HG03521 (cell line): ENCODE measurements around the gene SOX11.

Source experiments
- ATAC-seq: cut with Tn5 transposase; IDR thresholded peaks from one replicate; pipeline ENCODE4 v1.9.1; 2021; ENCODE audit warnings: mild to moderate bottlenecking, moderate library complexity; ENCODE audit not compliant: unreplicated experiment

The SOX11 gene

DNA sequence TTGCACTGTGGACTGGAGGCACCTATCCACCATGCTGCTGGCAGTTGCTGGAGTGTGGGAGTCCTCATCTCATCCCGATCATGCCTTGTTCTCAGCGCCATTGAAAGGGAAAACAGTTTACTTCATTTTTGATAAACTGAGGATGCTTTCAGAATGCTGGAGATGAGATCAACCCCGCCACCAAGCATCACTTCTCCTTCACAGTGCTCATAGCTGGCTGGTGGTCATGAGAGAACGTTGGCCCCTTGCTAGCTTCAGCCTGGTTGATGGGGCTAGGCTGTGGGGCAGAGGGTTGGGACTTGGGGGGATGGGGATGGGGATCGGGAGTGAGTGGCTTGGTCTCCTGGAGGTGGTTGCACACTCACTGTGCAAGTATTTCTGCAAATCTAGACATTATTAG lies 30.1 kb downstream of the SOX11 start:
- ATAC-seq, result no peak

DNA sequence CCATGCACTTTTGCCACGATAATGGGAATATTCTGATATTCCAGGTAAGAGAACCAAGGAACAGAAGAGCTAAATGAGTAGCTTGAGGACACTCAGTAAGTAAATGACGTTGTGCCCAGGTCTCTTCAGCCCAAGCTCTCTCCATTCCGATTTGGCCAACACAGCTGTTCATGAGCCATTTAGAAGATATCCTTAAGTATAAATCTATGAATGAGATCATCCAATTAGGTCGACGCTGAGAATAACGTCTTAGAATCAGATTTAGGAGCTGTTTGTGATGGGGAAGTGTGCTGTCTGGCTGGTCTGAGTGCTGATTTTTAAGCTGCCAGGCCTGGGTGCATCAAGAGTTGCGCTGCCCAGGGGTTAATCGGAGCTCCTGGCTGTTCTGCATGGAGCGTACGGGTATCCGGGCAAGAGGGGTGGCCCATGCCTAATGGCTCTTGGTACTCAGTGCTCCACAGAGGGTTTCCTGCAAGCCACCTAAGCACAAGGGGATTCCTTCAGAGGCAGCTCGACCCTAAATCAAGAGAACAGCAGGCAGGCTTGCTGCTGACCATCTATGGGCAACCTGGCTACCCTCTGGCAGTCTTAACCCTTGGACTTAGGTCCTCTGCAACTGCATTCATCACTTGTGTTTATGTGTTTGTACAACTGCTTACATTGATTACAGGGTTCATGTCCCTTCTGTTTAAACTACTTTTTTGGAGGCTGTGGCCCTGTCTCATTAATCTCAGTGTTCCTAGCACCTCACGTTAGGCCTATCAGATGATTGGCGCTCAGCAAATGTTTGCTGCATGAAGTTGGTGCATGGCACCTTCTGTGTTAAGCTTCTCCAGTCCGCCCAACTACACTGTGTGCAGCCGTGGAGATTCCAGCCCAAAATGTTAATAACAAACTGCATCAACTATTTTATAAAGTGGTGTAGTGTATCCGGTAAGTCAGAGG lies 31.9 kb downstream of the SOX11 start:
- no peak for ATAC-seq

DNA sequence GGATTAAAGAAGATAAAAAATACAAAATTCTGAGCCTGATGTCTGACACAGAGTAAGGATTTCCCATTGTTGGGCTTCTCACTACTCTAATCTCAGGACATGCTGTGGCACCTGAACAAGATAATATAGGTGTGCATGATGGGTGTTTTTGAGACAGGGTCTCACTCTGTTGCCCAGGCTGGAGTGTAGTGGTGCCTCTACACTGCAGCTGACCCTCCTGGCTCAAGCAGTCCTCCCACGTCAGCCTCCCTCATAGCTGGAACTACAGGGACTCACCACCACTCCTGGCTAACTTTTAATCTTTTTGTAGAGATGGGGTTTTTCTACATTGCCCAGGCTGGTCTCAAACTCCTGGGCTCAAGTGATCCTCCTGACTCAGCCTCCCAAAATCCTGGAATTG lies 32.9 kb downstream of the SOX11 start:
- no peak for ATAC-seq

DNA sequence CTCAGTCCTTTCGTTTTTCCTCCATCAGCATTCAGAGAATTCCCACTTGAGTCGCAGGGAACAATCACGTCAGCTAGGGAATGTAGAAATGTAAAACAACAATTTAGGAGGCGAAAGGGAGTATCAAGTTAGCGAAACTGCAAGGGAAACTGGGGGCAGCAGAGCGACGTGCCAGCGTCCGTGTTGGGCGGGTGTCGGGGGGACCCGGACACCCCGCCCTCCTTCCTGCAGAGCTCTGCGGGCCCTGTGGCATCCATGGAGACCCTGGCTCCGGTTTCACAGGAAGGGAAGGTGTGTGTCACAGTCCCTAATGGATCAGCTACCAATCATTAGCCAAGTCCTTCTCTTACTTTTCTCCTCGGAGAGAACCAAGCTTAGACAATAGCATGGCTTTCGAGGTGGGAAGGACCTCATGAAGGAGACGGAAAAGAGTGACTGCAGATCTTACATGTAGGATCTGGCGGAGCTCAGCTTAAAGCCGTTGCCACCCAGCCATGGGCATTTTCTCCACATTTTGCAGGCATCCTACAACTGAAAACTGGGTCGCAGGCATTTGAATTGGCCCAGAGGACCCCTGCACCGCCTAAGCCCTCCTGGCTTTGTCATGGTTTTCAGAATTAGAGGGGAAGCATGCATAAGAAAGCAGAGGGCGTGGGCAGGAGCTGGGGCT lies 33.7 kb downstream of the SOX11 start:
- no peak for ATAC-seq

GRCh38 chr2:5727235-5727634 lies 35.1 kb downstream of the SOX11 start:
- no peak for ATAC-seq

GRCh38 chr2:5729416-5729815 lies 37.2 kb downstream of the SOX11 start:
- ATAC-seq, result no peak

- ATAC-seq, result no peak
Measured at GRCh38 chr2:5730386-5730785, 38.2 kb downstream of the SOX11 start.

DNA sequence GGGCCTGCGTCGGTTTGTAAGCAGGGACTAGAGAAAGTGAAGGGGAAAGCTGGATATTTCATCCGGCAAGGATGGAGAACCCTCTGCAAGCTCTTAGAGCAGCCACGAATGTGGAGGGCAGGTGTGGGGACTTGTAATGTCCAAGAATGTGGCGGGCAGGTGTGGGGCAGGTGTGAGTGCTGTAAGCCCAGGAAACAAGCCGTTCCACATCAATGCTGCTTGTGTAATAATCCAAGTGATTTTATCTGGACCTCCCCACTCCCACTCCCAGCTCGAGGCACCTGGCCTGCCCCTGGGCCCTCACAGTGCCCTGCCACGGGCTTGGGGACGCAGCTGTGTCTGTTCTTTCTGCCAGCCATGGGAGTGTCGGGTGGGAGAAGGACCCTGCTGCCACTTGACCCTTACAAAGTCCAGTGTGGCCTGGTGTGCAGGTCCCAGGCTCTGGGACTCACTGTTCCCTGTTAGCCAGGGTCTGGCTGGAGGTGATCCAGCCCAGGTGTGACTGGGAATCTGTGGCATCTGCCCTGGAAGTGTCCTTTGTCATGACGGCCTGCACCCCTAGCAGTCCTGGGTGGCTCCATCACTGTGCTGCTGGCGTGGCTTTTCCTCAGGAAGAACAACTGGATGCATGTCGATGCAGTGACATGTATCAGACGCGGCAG lies 42.8 kb downstream of the SOX11 start:
- ATAC-seq, result no peak

- no peak for ATAC-seq
Measured at GRCh38 chr2:5735521-5735861, 43.3 kb downstream of the SOX11 start.

- no peak for ATAC-seq
Measured at GRCh38 chr2:5736050-5736449, 43.9 kb downstream of the SOX11 start.

GRCh38 chr2:5736886-5737285 lies 44.7 kb downstream of the SOX11 start:
- ATAC-seq, result no peak

DNA sequence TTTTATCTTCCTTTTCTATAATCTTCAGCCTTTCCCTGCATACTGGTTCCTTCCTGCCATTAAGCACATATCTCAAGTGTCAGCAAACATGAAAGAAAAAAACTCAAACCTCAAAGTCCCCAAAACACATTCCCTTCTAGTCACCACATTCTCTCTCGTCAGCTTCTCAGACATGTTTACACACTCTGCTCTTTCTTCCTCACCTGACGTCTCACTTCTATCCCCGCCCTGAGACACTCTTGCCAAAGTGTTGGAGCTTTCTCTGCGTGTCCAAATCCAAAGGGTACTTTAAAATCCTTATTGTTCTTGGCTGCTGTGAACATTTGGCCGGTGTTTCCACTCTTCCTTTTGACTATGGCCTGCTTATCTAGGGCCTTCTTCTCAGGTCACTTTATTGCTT lies 47.9 kb downstream of the SOX11 start:
- no peak for ATAC-seq

- ATAC-seq, result no peak
Measured at GRCh38 chr2:5740817-5741216, 48.6 kb downstream of the SOX11 start.

DNA sequence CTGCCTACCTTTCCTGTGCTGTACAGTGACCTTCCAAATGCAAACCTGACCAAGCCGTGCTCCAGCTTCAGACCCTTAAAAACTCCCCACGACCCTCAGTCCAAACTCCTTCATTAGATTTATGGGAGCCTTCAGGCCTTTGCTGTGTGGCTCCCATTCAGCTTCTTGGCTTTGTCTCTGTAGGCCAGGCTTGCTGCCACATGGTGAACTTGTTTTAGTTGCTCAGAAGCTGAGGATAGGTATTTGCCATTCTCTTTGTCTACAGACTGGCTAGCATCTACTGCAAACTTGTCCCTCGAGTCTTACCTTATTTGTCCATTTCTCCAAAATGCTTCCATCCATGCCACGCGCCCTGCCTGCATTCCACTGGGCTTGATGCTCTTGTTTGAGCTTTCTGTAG lies 49.1 kb downstream of the SOX11 start:
- ATAC-seq, result no peak

DNA sequence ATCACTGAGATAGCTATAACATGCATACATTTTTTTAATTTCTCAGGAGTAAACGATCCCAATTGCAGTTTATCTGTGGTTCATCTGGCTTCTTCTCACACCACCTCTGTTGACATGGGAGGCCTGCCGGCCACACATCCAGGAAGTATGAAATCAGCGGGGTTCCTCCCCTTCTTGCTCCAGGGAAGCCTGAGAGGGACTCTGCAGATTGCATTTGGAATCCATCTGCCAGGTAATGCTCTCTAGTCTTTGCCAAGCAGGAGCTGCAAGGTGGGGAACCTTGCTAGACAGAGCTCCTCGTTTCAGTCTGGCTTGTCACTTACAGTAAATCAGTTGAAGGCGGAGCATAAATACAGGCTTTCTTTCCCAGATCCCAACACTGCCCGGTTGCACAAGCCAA lies 49.9 kb downstream of the SOX11 start:
- ATAC-seq, result no peak

DNA sequence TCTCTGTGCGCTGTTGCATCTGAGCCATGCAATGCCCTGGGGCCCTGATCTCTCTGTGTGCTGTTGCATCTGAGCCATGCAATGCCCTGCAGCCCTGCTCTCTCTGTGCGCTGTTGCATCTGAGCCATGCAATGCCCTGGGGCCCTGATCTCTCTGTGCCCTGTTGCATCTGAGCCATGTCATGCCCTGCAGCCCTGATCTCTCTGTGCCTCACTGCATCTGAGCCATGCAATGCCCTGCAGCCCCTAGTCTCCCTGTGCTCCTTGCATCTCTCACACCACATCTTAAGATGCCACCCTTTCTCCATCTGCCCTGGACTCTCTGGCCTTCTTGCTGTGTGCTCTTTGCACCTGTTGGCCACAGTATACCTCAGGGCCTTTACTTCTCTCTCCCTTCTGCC lies 56.2 kb downstream of the SOX11 start:
- ATAC-seq, result no peak

DNA sequence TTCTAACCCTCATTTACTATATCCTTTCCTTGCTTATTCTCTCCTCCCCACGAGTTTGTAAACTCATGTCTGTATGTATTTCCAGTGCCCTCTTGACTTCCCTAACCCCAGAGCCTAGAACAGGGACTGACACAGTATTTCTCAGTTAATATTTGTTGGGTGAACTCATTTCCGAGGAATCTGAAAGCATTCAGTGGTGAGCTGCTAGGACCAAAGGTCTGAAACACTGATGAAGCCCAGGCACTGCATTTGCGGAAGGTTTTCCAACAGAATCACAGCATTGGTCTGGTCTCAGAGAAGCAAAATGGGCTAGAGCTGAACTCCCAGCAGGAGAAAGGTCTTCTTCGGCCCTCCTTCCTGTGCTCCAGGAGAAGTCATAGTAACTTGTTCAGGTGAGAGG lies 56.8 kb downstream of the SOX11 start:
- ATAC-seq, result no peak

DNA sequence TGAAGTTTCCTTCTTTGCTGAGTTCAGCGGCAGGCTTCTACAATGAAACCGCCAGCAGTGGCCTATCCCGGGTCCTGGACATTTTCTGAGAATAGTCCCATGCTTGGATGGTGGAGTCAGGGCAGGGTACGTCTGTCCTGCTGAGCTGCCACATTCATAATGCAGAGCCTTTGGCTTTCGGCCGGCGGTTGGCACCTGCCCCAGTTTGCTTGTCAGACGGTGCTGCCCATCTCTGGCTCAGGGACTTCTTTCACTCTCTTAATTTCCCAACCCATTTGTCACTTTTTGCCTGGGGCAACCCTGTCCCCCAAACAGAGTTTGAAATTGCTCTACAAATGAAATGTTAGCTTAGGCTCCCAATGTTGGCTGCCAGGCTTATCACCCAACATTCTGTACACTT lies 57.2 kb downstream of the SOX11 start:
- ATAC-seq, result no peak
